GM12892 (cell line): Measurements from ENCODE around the gene TRAPPC2L.

Experiments
- POLR2A ChIP-seq: IDR thresholded peaks from 2 replicates; pipeline ENCODE4 v1.6.1; 2011; ENCODE audit warnings: low read depth, low read length, control low read depth
- POLR2AphosphoS5 ChIP-seq: IDR thresholded peaks from 2 replicates; pipeline ENCODE4 v1.6.1; 2011; ENCODE audit warnings: low read depth, low read length, control low read depth

DNA sequence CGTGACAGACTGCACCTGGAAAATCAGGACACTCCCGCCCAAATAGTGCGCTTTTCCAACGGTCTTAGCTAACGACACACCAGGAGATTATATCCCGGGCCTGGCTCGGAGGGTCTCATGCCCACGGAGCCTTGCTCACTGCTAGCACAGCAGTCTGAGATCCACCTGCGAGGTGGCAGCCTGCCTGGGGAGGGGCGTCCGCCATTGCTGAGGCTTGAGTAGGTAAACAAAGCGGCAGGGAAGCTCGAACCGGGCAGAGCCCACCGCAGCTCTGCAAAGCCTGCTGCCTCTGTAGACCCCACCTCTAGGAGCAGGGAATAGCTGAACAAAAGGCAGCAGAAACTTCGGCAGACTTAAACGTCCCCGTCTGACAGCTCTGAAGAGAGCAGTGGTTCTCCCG, 5.3 kb upstream of the TRAPPC2L start:
- TF ChIP-seq POLR2AphosphoS5 (no peak), POLR2A (no peak)
